Posterior vena cava (tissue), 2 donors: ENCODE measurements around the gene RIMBP2. TPM values are rescaled to one million over a fixed set of nuclear protein-coding genes. Genes with fewer than 3 reads are reported as not detected.
"Not testable (repeated sequence)": the region's sequence is repeated elsewhere in the genome, so short reads cannot be mapped to it uniquely, and the experiment has no call there.

ENCODE experiments used
- DNase-seq: peaks from one replicate; pipeline ENCODE4 v3.0.0-alpha.2; 2020; ENCODE audit warnings: low spot score
- intact Hi-C, 2 donors: fragments of 100-400 bp; cut with DNase I; formaldehyde crosslinking; loops; one replicate each; pipeline versions ENCODE4 v1.14.1 to v1.14.2; 2022 to 2023
- total RNA-seq, 2 donors: library from RNA; stranded (reverse); fragmentation: NEBNext Ultra II Directional; extraction: Animal tissue kit (Norgen Biotek cat#: 25700); gene quantifications; one replicate each; pipeline ENCODE4 v1.2.1, GENCODE V29; 2021
- donor health status: DM: yes; HTN: yes; CAD: no.
- donor health status: DM: yes; HTN: yes; CAD: no.

RIMBP2 gene
- total RNA-seq, 2 donors from 2014 or later = 1.3 to 1.7 TPM

- intact Hi-C loops = no loop called here
- DNase-seq = peak; percentile 65
Observed at GRCh38 chr12:130593056-130593455, 123.0 kb downstream of the RIMBP2 start.

GRCh38 chr12:130592641-130593040, 123.5 kb downstream of the RIMBP2 start:
- peak; percentile 54 for DNase-seq
- intact Hi-C loops = no loop called here

GRCh38 chr12:130591736-130592135, 124.4 kb downstream of the RIMBP2 start:
- DNase-seq = peak; percentile 25
- intact Hi-C loops = no loop called here

GRCh38 chr12:130590685-130591084, 125.4 kb downstream of the RIMBP2 start:
- intact Hi-C loops = no loop called here
- peak; percentile 71 for DNase-seq

- intact Hi-C loops = no loop called here
Observed at GRCh38 chr12:130589540-130590317, 126.4 kb downstream of the RIMBP2 start.

GRCh38 chr12:130588696-130589539, 127.2 kb downstream of the RIMBP2 start:
- intact Hi-C loops = no loop called here
- DNase-seq = no peak

More at GRCh38 chr12:130589540-130590317, 126.4 kb downstream of the RIMBP2 start:
- peak; percentile 30 for DNase-seq

GRCh38 chr12:130587966-130588365, 128.1 kb downstream of the RIMBP2 start:
- intact Hi-C loops = no loop called here
- DNase-seq = peak; percentile 25

GRCh38 chr12:130584475-130584874, 131.6 kb downstream of the RIMBP2 start:
- intact Hi-C loops, DNase-seq: not testable (repeated sequence)

- DNase-seq = no peak
- intact Hi-C loops = no loop called here
Observed at GRCh38 chr12:130583800-130584199, 132.3 kb downstream of the RIMBP2 start.

GRCh38 chr12:130583317-130583716, 132.8 kb downstream of the RIMBP2 start:
- intact Hi-C loops = no loop called here
- DNase-seq = no peak

- no peak for DNase-seq
Observed at GRCh38 chr12:130582286-130582685, 133.8 kb downstream of the RIMBP2 start.

GRCh38 chr12:130581782-130582181, 134.3 kb downstream of the RIMBP2 start:
- intact Hi-C loops = no loop called here
- DNase-seq = no peak

More at GRCh38 chr12:130582286-130582685, 133.8 kb downstream of the RIMBP2 start:
- intact Hi-C loops = no loop called here

GRCh38 chr12:130579231-130579630, 136.9 kb downstream of the RIMBP2 start:
- intact Hi-C loops = no loop called here
- no peak for DNase-seq

- no peak for DNase-seq
- intact Hi-C loops = no loop called here
Observed at GRCh38 chr12:130577351-130577750, 138.7 kb downstream of the RIMBP2 start.

- no peak for DNase-seq
- intact Hi-C loops = no loop called here
Observed at GRCh38 chr12:130576371-130576816, 139.7 kb downstream of the RIMBP2 start.

- no peak for DNase-seq
- intact Hi-C loops = no loop called here
Observed at GRCh38 chr12:130574402-130574801, 141.7 kb downstream of the RIMBP2 start.

- DNase-seq = no peak
- intact Hi-C loops = no loop called here
Observed at GRCh38 chr12:130573766-130574165, 142.3 kb downstream of the RIMBP2 start.

GRCh38 chr12:130573235-130573634, 142.9 kb downstream of the RIMBP2 start:
- DNase-seq = no peak
- intact Hi-C loops = no loop called here

GRCh38 chr12:130572553-130572952, 143.5 kb downstream of the RIMBP2 start:
- DNase-seq = no peak

GRCh38 chr12:130571734-130572133, 144.4 kb downstream of the RIMBP2 start:
- DNase-seq = no peak
- intact Hi-C loops = no loop called here

More at GRCh38 chr12:130572553-130572952, 143.5 kb downstream of the RIMBP2 start:
- intact Hi-C loops = no loop called here
